AG04450 (cell line): ENCODE data around the gene SLC5A12. TPM values are rescaled to one million over a fixed set of nuclear protein-coding genes. Genes with fewer than 3 reads are reported as not detected.

Experiments used
- CTCF ChIA-PET: fragments of 300-600, 350-600 bp; formaldehyde crosslinking; extraction: SDS; loops from one replicate; lab custom pipeline; 2022; ENCODE audit warnings: antibody characterized with exemption, inconsistent platforms; lab: Charles Lee
- POLR2A ChIA-PET: fragments of 350-600 bp; formaldehyde crosslinking; extraction: SDS; loops from one replicate; lab custom pipeline; 2021; ENCODE audit warnings: antibody characterized with exemption, inconsistent platforms; lab: Yijun Ruan, JAX
- DNase-seq: peaks from one replicate; pipeline ENCODE4 v3.0.0-alpha.2; 2011; ENCODE audit warnings: low read depth, low spot score
- H3K27ac ChIP-seq: one replicate; pipeline ENCODE4 v1.5.1; 2012; ENCODE audit warnings: low read depth, low read length, control low read depth
- H3K27me3 ChIP-seq: one replicate; pipeline ENCODE4 v1.6.0; 2012; ENCODE audit warnings: low read length; ENCODE audit not compliant: control insufficient read depth, insufficient read depth
- H3K4me3 ChIP-seq: 2 replicates; pipeline ENCODE4 v1.5.1; 2011; ENCODE audit warnings: mild to moderate bottlenecking, low read depth, low read length, control low read depth
- H3K9me3 ChIP-seq: 2 replicates; pipeline ENCODE4 v1.5.1; 2012; ENCODE audit warnings: low read length; ENCODE audit not compliant: control insufficient read depth, insufficient read depth
- CTCF ChIP-seq: IDR thresholded peaks from 2 replicates; pipeline ENCODE4 v1.5.1; 2011; ENCODE audit warnings: low read depth, low read length, control low read depth, inconsistent platforms
- polyA plus RNA-seq: library from polyadenylated mRNA; depleted of rRNA; stranded (reverse); fragments of >200 nt; gene quantifications from 2 replicates; pipeline ENCODE4 v1.2.3, GENCODE V29; 2011

Gene SLC5A12
- polyA plus RNA-seq, 1 experiment = not detected

GRCh38 chr11:26688701-26689100 is 33.2 kb downstream of the SLC5A12 start:
- POLR2A ChIA-PET = no interaction called here
- Histone ChIP-seq H3K27ac (no peak overlapping the region), H3K27me3 (no peaks in the 10 kb centered on the region), H3K9me3 (no peaks in the 10 kb centered on the region), H3K4me3 (no peak overlapping the region)
- CTCF ChIA-PET = no interaction called here
- no peak for TF ChIP-seq CTCF
- DNase-seq = no peak

GRCh38 chr11:26687351-26687750 is 34.5 kb downstream of the SLC5A12 start:
- TF ChIP-seq CTCF = no peak
- Histone ChIP-seq H3K4me3 (no peak overlapping the region), H3K27me3 (no peaks in the 10 kb centered on the region), H3K27ac (no peak overlapping the region), H3K9me3 (no peaks in the 10 kb centered on the region)
- ChIA-PET CTCF (no interaction called here), POLR2A (no interaction called here)
- no peak for DNase-seq

- H3K9me3 ChIP-seq = no peaks in the 10 kb centered on the region
- no peak for DNase-seq
- H3K4me3 ChIP-seq = no peak overlapping the region
- no peak for TF ChIP-seq CTCF
- no peaks in the 10 kb centered on the region for H3K27me3 ChIP-seq
- POLR2A ChIA-PET = no interaction called here
- H3K27ac ChIP-seq = no peak overlapping the region
- CTCF ChIA-PET = no interaction called here
Measured at GRCh38 chr11:26677566-26677965, 44.3 kb downstream of the SLC5A12 start.

GRCh38 chr11:26676641-26677040 is 45.2 kb downstream of the SLC5A12 start:
- POLR2A ChIA-PET = no interaction called here
- Histone ChIP-seq H3K27ac (no peak overlapping the region), H3K9me3 (no peaks in the 10 kb centered on the region), H3K27me3 (no peaks in the 10 kb centered on the region), H3K4me3 (no peak overlapping the region)
- CTCF ChIA-PET = no interaction called here
- no peak for TF ChIP-seq CTCF
- no peak for DNase-seq

GRCh38 chr11:26675233-26675928 is 46.5 kb downstream of the SLC5A12 start:
- no peak for DNase-seq
- H3K9me3 ChIP-seq = no peaks in the 10 kb centered on the region
- no peak overlapping the region for H3K4me3 ChIP-seq
- H3K27me3 ChIP-seq = no peaks in the 10 kb centered on the region
- H3K27ac ChIP-seq = no peak overlapping the region
- ChIA-PET CTCF (interaction anchor here (1.0 kb wide), 1 partner anchor 484 kb away, joined by 4 read pairs; no protein-coding TSS in a partner anchor), POLR2A (no interaction called here)
- TF ChIP-seq CTCF = no peak
